ENCODE measurements around the gene HES2. TPM values are rescaled to one million over a fixed set of nuclear protein-coding genes. Genes with fewer than 3 reads are reported as not detected.
"Not testable (repeated sequence)": the region's sequence is repeated elsewhere in the genome, so short reads cannot be mapped to it uniquely, and the experiment has no call there.

Gene HES2
- polyA plus RNA-seq, 5 donors, result 0.04 to 0.24 (median 0.22) TPM

DNA sequence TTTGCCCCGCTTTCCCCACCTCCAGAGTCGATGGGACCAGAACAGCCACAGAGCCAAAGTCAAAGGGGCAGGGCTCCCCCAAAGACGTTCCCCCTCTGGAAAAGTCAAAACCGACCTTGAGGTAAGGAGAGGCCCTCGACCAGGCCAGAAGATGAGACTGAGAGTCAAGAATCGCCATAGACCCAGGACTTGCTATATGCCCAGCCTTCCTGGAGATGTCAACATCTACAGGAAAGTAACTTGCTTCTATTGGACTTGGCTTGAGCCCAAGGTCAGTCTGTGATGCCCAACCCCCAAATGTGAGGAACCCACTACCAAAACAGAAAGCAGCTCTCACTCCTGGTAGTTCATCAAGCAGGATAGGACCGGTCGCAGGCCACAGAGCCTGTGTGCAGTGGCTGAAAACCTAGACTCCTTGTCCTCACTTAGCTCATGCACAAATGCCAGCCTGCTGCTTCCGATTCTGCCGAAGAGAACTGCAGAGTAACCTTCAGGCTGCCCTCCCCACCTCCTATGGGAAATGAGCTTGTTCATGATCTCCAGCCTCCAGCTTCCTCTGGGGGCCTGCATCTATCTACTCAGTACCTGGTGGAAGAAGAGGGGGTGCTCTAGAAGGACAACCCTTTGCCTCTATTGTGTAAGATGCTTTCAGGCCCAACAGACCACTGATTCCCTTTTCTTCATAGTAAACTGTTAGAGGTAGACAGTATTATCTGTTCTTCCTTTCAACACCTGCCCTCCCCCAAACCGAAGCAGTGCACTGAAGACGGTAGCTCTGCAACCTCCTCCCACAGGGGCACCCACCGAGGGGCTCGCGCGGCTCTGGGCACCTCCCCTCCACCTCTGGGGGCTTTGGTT lies 27.5 kb downstream of the HES2 start:
- DNase-seq, result no peak

DNA sequence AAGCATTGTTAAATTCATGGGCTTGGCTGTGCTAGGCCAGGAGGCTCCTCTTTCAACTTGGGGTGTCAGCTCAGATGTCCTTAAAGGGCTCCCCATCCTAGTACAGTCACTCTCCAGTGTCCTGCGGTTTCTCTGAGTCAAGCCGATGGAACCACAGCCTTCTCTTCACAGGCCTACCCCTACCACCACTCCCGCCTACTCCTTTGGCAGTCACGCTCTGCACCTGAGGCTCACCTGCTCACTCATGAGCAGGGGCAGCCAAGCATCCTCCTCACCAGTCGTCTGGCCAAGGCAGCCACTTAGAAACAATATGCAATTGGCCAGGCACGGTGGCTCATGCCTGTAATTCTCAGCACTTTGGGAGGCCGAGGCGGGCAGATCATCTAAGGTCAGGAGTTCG lies 29.7 kb downstream of the HES2 start:
- DNase-seq, result no peak

DNA sequence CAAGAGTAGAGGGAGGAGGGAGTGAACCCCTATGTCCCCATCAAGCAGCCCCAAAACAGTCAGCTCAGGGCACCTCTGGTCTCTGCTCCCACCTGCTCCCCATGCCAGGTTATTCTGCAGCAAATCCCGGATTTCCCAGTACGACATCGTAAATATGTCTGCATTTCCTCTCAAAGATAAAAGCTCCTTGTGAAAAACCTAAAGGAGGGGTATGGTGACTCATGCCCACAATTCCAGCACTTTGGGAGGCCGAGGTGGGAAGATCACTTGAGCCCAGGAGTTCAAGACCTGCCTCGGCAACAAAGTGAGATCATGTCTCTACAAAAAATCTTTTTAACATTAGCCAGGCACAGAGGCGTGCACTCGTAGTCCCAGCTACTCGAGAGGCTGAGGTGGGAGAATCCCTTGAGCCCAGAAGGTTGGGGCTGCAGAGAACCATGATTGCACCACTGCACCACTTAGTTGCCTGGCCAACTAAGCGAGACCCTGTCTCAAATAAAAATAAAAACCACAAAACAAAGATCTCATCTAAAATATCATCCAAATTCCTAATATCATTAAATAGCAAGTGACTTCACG lies 33.3 kb downstream of the HES2 start:
- no peak for DNase-seq

DNA sequence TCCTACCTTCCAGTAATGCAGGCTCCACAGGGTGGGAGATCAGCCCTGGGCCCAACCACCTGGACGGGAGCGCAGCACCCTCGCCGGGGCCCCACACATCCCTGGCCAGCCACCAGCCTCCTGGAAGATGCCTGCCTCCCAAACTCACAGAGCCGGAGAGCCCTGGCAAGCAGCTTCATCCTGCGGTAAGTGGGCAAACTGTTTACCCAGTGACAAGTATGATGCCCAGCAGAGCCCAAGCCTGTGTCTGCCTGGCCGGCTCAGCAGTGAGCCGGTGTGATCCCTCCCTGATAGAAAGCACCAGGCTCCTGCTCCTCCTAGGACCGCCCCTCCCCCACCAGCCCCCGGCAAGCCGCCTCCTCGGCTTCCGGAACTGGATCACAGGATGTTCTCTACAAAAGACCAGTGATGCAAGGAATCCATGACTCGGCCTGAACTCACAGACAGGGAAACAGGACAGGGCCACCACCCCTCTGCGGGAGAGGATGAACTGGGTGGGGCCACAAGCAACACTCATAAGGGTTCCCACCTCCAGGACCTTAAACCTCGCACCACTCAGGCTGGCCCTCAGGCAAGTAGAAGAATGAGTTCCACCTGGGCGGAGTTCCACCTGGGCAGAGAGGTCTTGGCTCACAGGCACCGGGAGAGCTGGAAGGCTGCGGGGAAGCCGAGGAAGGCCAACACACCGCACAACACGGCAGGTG lies 34.1 kb downstream of the HES2 start:
- no peak for DNase-seq

DNA sequence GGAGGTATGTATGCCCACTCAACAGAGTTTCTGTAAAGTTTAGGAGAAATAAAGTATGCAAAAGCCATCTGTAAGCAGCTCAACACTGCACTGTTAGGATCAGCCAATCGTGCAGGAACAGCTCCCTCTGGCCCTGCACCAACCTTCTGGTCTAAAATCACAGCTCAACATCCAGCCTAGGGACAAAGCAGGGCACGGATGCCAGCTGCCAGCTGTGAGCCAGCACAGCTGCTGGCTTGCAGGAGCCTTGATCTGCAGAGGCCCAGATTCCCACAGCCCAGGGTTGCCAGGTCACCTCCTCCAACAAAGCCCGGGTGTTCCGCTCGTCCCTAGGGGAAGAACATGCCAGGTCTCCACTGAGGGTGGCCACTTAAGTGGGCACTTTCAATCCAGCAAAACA lies 34.8 kb downstream of the HES2 start:
- DNase-seq, result no peak

DNA sequence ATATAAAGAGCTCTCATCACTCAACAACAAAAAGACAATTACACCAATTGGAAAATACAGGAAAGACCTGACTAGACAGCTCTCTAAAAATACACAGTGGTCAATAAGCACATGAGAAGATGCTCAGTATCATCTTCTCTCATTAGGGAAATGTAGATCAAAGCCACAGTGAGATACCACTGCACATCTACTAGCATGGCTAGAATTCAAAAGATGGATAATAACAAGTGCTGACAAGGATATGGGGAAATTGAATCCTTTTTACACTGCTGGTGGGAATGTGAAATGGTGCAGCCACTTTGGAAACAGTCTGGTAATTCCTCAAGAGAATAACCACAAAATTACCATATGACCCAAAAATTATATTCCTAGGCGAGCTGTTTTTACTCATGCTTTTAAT lies 35.6 kb downstream of the HES2 start:
- no peak for DNase-seq

DNA sequence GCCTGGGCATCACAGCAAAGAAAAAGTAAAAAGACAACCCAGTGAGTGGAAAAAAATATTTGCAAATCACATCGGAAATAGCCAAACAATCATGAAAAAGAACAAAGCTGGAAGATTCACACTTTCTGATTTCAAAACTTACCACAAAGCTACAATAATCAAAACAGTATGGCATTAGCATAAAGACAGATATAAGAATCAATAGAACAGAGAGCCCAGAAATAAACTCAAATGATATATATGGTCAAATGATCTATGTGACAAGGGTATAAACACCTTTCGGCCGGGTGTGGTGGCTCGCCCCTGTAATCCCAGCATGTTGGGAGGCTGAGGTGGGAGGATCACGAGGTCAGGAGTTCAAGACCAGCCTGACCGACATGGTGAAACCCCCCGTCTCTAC lies 39.7 kb downstream of the HES2 start:
- DNase-seq, result no peak

DNA sequence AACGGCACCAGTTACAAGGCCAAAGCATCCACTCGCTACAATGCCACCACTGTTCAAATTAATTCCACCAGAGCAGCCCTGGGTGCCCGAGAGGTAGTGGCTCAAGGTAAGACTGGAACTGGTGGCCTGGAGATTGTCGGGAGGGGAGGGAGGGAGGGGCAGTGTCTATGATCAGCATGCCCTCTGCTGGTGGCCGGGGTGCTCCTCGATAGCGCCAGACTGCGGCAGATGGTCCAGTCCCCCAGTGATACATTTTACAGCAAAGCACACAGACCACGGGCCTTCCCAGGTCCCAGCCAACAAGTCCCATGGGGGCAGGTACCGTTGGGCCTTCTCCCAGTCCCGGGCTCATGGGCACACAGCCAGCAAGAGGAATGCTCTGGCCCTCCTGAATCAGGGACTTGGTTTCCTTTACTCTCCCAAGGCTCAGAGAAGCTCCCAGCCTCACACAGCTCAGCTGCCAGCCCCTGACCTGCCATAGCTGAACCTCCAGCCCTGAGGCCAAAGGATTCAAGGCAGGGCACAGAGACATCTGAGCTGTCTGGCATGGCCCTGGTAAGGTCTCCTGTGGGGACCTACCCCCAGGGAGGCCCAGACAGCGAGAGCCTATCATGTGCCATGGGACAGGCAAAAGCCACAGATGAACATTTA lies 41.5 kb downstream of the HES2 start:
- DNase-seq, result no peak

DNA sequence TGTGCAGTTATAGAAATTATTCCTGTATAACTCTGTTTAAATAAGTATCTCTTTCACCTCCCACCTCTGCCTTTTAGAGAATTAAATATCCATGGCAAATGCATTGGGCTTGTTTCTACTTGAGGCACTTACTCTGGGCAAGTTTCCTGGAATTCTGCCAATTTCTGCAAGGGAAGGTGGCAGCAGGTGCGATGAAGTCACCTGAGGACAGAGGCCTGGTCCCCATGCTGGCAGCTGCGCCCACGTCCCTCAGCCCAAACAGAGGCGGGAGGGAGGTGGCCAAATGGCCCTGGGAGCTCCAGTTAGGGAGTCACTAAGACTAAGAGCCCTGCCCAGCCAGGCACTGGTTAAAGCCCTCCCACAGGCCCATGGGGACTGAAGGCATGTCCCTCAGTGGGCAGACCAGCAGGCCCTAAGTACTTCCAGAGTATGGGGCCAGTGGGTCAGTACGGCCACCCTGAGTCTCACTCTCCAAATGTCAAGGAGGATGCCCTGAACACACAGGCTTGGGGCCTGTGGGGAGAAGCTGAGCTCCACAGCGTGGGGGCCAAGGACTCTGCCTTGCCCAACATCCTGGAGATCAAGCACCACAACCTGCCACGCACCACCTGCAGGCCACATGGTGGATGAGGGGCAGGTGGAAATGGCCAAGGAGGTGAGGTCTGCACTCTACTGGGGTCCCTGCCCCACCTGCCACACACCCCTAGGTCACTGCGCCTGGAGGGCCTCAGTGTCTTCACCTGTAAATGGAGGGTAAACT lies 45.6 kb downstream of the HES2 start:
- no peak for DNase-seq

DNA sequence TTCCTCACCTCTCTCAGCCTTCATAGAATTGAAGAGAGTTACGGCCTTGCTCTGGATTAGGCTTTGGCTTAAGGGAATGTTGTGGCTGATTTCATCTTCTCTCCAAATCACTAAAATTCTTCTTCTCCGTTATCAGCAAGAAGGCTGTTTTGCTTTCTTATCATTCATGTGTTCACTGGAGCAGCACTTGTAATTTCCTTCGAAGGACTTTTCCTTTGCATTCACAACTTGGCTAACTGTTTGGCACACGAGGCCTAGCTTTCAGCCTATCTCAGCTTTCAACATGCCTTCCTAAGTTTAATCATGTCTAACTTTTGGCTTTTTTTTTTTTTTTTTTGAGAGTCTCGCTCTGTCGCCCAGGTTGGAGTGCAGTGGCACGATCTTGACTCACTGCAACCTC lies 47.5 kb downstream of the HES2 start:
- DNase-seq, result not testable (repeated sequence)

DNA sequence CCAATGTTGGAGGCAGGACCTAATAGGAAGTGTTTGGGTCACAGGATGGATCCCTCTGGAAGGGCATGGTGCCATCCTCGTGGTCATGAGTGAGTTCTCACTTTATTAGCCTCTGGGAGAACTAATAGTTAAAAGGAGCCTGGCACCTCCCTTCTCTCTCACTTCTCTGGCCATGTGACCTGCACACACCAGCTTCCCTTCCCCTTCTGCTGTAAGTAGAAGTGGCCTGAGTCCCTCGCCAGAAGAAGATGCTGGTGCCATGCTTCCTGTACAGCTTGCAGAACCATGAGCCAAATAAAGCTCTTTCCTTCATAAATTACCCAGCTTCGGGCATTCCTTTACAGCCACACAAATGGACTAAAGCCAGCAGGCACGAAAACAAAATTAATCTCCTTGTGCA lies 49.7 kb downstream of the HES2 start:
- no peak for DNase-seq

DNA sequence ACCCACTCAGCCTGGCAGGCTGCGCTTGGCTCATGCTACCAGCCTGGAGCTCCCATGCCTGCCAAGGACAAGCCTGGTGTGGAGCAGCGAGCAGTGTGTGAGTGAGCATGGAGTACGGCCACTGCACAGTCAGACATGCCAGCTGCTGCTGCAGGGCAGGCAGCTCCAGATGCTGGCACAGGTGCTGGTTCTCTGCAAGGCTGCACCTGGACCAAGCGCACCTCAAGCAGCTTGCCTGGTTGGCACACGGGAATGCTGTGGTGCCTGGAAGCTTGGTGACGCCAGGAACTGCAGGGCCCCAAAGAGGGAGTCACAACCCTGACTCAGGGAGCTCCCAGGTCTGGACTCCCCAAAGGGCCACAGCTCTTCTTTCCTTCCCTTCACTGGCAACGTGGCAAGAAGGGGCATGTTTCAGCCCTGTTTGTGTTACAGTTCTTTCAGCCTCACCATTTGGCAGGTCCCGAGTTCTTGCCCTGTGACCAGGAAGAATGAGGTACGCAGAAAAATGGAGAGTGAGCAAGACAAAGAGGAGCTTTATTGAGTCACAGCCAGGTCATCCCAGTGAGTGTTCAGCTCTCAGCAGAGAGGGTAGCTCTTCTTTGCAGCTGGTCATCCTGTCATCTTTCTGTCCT lies 52.2 kb downstream of the HES2 start:
- no peak for DNase-seq

DNA sequence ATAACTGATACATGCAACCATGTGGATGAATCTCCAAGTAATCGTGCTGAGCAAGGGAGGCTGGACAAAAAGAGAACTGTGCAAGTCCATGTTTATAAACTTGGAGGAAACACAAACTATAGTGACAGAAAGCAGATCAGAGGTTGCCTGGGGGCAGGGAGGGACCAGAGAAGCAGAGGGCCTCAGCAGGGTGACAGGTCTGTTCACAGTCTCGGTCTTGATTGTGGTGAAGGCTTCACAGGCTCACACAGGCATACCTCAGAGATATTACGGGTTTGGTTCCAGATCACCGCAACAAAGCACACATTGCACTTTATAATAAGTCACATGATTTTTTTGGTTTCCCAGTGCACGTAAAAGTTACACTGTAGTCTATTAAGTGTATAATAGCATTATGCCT lies 54.7 kb downstream of the HES2 start:
- no peak for DNase-seq

DNA sequence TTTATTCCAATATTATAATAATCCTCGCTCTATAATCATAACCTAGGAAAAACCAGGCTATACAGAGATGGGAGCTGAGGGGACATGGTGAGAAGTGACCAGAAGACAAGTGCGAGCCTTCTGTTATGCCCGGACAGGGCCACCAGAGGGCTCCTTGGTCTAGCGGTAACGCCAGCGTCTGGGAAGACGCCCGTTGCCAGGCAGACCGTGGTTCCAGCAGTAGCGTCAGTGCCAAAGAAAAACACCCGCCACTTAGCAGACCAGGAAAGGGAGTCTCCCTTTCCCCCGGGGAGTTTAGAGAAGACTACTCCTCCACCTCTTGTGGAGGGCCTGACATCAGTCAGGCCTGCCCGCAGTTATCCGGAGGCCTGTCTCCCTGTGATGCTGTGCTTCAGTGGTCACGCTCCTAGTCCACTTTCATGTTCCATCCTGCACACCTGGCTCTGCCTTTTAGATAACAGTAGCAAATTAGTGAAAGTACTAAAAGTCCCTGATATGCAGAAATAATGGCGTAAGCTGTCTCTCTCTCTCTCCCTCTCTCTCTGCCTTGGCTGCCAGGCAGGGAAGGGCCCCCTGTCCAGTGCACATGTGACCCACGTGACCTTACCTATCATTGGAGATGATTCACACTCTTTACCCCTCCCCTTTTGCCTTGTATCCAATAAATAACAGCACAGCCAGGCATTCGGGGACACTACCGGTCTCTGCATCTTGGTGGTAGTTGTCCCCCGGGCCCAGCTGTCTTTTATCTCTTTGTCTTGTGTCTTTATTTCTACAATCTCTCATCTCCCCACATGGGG lies 56.4 kb downstream of the HES2 start:
- not testable (repeated sequence) for DNase-seq

Other genes starting within 250 kb of the HES2 start
- under 1 TPM; 0.07 to 0.31 (median 0.21) TPM for gene CHD5, start 239.6 kb downstream of the HES2 start, polyA plus RNA-seq (ENCODE audit: insufficient read depth in 1 of 5, insufficient read length in 5 of 5, low replicate concordance in 1 of 5)
- 100 to 1,000 TPM; 588 to 886 (median 686) TPM for gene RPL22, start 220.3 kb downstream of the HES2 start, polyA plus RNA-seq (ENCODE audit: insufficient read depth in 1 of 5, insufficient read length in 5 of 5, low replicate concordance in 1 of 5)
- gene RNF207, start 213.8 kb downstream of the HES2 start, polyA plus RNA-seq (ENCODE audit: insufficient read depth in 1 of 5, insufficient read length in 5 of 5, low replicate concordance in 1 of 5), result 10 to 100 TPM in 4 of 5 donors, 1 to 10 TPM in 1; 9.5 to 17.1 (median 14.9) TPM
- 10 to 100 TPM; 37.8 to 46.9 (median 40.1) TPM for gene ICMT, start 184.0 kb downstream of the HES2 start, polyA plus RNA-seq (ENCODE audit: insufficient read depth in 1 of 5, insufficient read length in 5 of 5, low replicate concordance in 1 of 5)
- not detected for gene HES3, start 175.7 kb downstream of the HES2 start, polyA plus RNA-seq (ENCODE audit: insufficient read depth in 1 of 5, insufficient read length in 5 of 5, low replicate concordance in 1 of 5)
- 10 to 100 TPM; 12.0 to 37.0 (median 15.3) TPM for gene GPR153, start 158.8 kb downstream of the HES2 start, polyA plus RNA-seq (ENCODE audit: insufficient read depth in 1 of 5, insufficient read length in 5 of 5, low replicate concordance in 1 of 5)
- 10 to 100 TPM; 11.7 to 17.0 (median 14.4) TPM for gene ACOT7, start 26.2 kb downstream of the HES2 start, polyA plus RNA-seq (ENCODE audit: insufficient read depth in 1 of 5, insufficient read length in 5 of 5, low replicate concordance in 1 of 5)
- 1 to 10 TPM; 1.2 to 3.8 (median 2.4) TPM for gene ESPN, start 4.9 kb upstream of the HES2 start, polyA plus RNA-seq (ENCODE audit: insufficient read depth in 1 of 5, insufficient read length in 5 of 5, low replicate concordance in 1 of 5)
- 10 to 100 TPM; 16.5 to 32.9 (median 27.1) TPM for gene TNFRSF25, start 46.3 kb upstream of the HES2 start, polyA plus RNA-seq (ENCODE audit: insufficient read depth in 1 of 5, insufficient read length in 5 of 5, low replicate concordance in 1 of 5)
- gene PLEKHG5, start 71.7 kb upstream of the HES2 start, polyA plus RNA-seq (ENCODE audit: insufficient read depth in 1 of 5, insufficient read length in 5 of 5, low replicate concordance in 1 of 5), result 10 to 100 TPM; 20.0 to 33.7 (median 28.7) TPM
- gene NOL9, start 134.6 kb upstream of the HES2 start, polyA plus RNA-seq (ENCODE audit: insufficient read depth in 1 of 5, insufficient read length in 5 of 5, low replicate concordance in 1 of 5), result 10 to 100 TPM; 15.2 to 24.4 (median 22.4) TPM
- under 1 TPM in 4 of 5 donors, not detected in 1; 0.17 to 0.54 (median 0.19) TPM for gene TAS1R1, start 135.4 kb upstream of the HES2 start, polyA plus RNA-seq (ENCODE audit: insufficient read depth in 1 of 5, insufficient read length in 5 of 5, low replicate concordance in 1 of 5)
- 10 to 100 TPM; 22.8 to 37.6 (median 32.7) TPM for gene ZBTB48, start 160.1 kb upstream of the HES2 start, polyA plus RNA-seq (ENCODE audit: insufficient read depth in 1 of 5, insufficient read length in 5 of 5, low replicate concordance in 1 of 5)
- gene KLHL21, start 182.9 kb upstream of the HES2 start, polyA plus RNA-seq (ENCODE audit: insufficient read depth in 1 of 5, insufficient read length in 5 of 5, low replicate concordance in 1 of 5), result 10 to 100 TPM in 4 of 5 donors, 1 to 10 TPM in 1; 8.4 to 17.4 (median 13.2) TPM
- gene PHF13, start 193.8 kb upstream of the HES2 start, polyA plus RNA-seq (ENCODE audit: insufficient read depth in 1 of 5, insufficient read length in 5 of 5, low replicate concordance in 1 of 5), result 10 to 100 TPM; 16.1 to 21.2 (median 20.7) TPM
- 10 to 100 TPM; 13.1 to 24.1 (median 17.8) TPM for gene THAP3, start 204.9 kb upstream of the HES2 start, polyA plus RNA-seq (ENCODE audit: insufficient read depth in 1 of 5, insufficient read length in 5 of 5, low replicate concordance in 1 of 5)